TTC549 (cell line): ENCODE data around the gene FCHO1.

Source experiments
- FAIRE-seq: peaks from 2 replicates; lab custom pipeline; 2012; peaks lifted over from hg19 to GRCh38; lab: Jason Lieb, UNC

Gene FCHO1

DNA sequence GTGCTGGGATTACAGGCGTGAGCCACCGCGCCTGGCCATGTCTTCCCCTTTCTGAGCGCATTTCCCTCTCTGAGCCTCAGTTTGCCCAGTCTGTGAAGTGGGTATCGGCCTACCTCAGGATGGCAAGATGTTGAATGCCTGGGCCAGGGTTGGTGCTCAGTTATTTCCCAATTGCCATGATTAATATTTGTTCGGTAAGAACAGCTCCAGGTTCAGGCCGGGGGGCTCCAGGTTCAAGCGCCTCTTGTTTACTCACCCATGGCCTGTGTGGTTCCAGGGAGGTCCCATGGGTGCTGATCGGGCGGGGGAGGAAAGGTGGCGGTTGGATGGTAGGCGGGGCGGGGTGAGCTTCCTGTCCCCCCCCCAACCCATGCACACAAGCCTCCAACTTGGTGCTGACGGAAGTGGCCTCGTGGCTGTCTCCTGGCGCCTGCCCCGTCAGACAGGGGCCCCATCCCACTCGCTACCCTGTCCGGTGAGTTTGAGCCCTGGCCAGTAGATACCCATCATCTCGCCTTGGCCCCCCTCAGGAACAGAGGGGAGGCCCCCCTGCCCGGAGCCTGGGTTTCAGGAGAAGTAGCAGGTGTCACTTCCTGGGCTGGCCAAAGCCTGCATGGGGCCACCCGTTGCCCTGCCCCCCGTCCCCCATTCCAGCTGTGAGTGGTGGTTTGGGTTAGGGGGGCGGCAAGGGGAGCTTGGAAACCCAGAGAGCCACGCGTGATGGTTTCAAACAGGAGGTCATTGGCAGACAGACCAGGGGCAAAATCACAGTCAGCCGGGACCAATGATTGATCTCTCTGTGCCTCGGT lies at the start of gene FCHO1:
Gene FCHO1, plus strand, starts transcription at position 375 of the 809 bp plus-strand sequence. CDS start 3,688 bp downstream, outside the sequence.
- FAIRE-seq = no peak

- no peak for FAIRE-seq
Measured at GRCh38 chr19:17703824-17704463, 47.3 kb upstream of the FCHO1 start.

DNA sequence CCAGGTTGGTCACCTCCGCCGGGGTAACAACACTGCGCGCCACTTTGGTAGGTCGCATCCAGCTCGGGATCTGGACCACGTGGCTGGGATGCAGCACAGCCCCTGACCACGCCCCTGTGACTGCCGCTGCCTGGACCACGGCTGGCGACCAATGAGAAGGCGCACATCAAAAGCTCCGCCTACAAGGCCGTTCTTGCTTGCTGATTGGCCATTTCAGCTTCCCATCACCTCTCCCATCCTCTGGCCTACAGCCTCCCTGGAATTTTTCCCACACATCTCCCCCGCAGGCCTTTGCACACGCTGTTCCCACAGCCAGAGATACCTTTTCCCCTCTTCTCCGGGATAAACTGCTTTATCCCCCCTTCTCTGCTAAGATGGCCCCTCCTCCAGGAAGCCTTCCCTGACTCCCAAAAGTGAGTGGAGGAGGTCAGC lies 44.5 kb upstream of the FCHO1 start:
- FAIRE-seq = no peak

DNA sequence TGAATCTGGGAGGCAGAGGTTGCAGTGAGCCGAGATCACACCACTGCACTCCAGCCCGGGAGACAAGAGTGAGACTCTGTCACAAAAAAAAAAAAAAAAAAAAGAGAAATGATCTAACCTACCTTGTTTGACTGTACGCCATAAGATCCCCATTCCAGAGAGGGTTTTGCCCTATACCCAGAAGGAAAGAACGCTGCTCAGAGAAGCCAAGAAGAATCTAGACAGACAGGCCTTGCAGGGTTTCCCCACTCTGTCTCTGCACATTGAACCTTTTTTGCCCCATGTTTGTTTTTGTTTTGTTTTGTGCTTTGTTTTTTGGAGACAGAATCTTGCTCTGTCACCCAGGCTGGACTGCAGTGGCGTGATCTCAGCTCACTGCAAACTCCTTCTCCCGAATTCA lies 39.4 kb upstream of the FCHO1 start:
- FAIRE-seq = no peak

GRCh38 chr19:17716309-17716929 lies 34.9 kb upstream of the FCHO1 start:
- FAIRE-seq = no peak

DNA sequence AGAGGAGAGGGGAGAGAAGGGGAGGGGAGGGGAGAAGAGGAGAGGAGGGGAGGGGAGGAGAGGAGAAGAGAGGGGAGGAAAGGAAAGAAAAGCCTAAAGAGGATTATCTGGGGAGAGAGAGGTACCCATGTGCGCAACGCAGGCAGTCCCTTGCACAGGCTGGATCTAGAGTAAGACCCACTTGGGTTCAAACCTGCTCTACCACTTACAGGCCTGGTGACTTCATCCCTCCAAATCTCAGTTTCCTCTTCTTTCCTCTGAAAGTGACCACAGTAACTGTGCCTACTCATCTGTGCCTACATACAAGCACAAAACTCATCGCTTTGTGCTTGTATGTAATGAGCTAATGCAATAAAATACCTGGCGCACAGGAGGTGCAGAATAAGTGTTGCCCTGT lies 32.7 kb upstream of the FCHO1 start:
- FAIRE-seq = no peak

DNA sequence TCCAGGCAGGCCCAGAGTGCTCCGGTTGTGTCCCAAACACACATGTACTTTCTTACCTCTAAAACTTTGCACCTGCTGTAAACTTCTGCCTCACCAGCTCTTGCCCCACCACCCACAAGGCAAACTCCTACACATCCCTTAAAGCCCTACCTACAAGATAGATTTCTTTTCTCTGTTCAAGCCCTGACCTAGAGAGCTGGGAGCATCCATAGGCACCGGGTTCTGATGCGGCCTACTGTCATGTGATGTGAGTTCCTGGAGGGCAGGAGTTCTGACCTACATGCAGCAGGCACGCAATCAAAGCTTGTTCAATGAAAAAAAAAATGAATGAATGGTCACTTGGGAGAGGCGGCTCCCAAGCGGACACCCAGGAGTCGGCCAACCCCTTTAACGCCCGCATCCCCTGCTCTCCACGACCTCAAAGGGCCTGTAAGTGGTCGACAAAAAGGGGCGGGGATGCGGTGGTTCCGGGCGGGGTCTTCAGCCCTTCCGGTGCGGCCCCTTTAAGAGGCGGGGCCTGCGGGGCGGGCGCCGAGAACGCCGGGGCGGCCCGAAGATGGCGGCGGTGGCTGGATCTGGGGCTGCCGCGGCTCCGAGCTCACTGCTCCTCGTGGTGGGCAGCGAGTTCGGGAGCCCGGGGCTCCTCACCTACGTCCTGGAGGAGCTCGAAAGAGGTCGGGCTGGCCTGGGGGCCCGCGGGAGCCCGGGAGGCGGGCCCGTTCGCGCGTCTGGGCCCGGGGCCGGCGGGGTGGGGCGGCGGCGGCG lies 32.1 kb upstream of the FCHO1 start, which contains the start of gene MAP1S:
Gene MAP1S, plus strand, starts transcription at position 534 of the 765 bp plus-strand sequence. Its CDS starts 23 bp downstream, at position 557.
- FAIRE-seq = no peak

GRCh38 chr19:17719730-17720400 lies 31.4 kb upstream of the FCHO1 start:
- no peak for FAIRE-seq

DNA sequence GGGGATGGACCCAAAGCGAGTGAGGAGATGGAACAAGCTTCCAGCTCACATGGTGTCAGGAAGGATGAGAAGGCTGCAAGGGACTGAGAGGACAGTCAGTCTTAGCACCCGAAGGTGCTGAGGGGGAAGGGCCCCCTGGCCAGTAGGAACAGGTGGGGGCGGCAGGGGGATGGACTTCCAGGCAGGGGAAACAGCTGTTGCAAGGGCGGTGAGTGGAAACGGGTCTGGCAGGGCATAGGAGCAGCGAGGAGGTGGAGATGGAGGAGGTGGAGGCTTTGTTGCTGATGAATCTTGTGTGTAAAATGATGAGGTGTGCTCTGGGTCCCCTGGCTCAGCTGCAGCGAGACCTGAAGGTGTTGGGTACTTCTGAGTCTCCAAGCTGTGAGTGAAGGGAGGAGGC lies 30.8 kb upstream of the FCHO1 start:
- no peak for FAIRE-seq

GRCh38 chr19:17721111-17721628 lies 30.1 kb upstream of the FCHO1 start:
- FAIRE-seq = no peak

DNA sequence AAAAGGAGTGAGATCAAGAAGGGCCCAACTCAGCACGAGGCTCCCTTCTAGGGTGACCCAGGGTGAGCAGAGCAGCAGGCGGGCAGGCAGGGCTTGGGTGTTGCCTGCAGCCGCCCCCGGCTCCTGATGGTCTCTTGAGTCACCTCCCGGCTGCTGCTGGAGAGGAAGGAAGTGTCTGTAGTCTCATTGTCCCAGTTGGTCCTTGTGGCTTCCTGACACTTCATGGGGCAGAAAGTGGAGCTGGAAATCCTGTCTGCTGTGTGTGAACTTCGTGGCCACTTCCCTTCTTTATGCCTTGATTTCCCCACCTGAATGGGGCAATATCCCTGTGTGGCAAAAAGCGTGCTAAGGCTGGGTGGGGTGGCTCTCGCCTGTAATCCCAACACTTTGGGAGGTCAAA lies 29.5 kb upstream of the FCHO1 start:
- no peak for FAIRE-seq

- no peak for FAIRE-seq
Measured at GRCh38 chr19:17722655-17723240, 28.5 kb upstream of the FCHO1 start.

DNA sequence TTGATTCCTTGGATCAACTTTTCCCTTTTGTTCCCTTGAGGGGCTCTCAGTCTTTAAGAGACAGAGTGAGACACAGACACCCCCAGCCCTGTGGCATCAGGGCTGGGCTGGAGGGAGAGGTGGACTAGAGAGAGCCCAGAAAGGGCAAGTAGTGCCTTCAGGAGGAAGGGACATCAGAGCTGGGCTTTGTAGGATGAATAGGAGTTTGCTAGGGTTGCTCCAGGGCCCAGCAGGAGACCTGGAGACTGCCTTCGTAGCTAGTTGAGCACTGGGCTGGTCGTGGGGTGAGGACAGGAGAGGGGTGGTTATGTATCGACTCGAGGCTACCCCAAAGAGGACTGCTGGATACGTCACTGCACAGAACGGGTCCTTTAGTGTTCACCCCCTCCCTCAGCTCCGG lies 26.6 kb upstream of the FCHO1 start:
- FAIRE-seq = no peak

GRCh38 chr19:17725422-17726078 lies 25.7 kb upstream of the FCHO1 start:
- no peak for FAIRE-seq

- FAIRE-seq = no peak
Measured at GRCh38 chr19:17726136-17726741, 25.0 kb upstream of the FCHO1 start.

DNA sequence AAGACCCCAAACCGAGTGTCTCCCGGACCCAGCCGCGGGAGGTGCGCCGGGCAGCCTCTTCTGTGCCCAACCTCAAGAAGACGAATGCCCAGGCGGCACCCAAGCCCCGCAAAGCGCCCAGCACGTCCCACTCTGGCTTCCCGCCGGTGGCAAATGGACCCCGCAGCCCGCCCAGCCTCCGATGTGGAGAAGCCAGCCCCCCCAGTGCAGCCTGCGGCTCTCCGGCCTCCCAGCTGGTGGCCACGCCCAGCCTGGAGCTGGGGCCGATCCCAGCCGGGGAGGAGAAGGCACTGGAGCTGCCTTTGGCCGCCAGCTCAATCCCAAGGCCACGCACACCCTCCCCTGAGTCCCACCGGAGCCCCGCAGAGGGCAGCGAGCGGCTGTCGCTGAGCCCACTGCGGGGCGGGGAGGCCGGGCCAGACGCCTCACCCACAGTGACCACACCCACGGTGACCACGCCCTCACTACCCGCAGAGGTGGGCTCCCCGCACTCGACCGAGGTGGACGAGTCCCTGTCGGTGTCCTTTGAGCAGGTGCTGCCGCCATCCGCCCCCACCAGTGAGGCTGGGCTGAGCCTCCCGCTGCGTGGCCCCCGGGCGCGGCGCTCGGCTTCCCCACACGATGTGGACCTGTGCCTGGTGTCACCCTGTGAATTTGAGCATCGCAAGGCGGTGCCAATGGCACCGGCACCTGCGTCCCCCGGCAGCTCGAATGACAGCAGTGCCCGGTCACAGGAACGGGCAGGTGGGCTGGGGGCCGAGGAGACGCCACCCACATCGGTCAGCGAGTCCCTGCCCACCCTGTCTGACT lies 24.1 kb upstream of the FCHO1 start:
- no peak for FAIRE-seq

- FAIRE-seq = no peak
Measured at GRCh38 chr19:17727843-17728242, 23.4 kb upstream of the FCHO1 start.

- FAIRE-seq = no peak
Measured at GRCh38 chr19:17733127-17733526, 18.1 kb upstream of the FCHO1 start.

- no peak for FAIRE-seq
Measured at GRCh38 chr19:17734146-17734545, 17.1 kb upstream of the FCHO1 start.
